HEK293T (cell line): ENCODE measurements around the gene MIGA2.
A peak's percentile ranks its signal among the peaks of the same experiment; 100 is the strongest.

Experiments
- CTCF ChIA-PET: fragments of 350-600 bp; formaldehyde crosslinking; extraction: SDS; loops from one replicate; lab custom pipeline; 2021; ENCODE audit warnings: antibody characterized with exemption, inconsistent platforms; lab: Yijun Ruan, JAX
- POLR2A ChIA-PET: fragments of 350-600 bp; formaldehyde crosslinking; extraction: SDS; loops from one replicate; lab custom pipeline; 2020; ENCODE audit warnings: antibody characterized with exemption, inconsistent platforms; lab: Yijun Ruan, JAX
- DNase-seq: peaks from one replicate; pipeline ENCODE4 v3.0.0; 2012; ENCODE audit warnings: mixed read lengths; ENCODE audit errors: extremely low spot score
- ARNT ChIP-seq: fragments of 450-650 bp; IDR thresholded peaks from 2 replicates; pipeline ENCODE4 v1.6.1; 2017; ENCODE audit warnings: mild to moderate bottlenecking
- BHLHE40 ChIP-seq: fragments of 450-650 bp; IDR thresholded peaks from 2 replicates; pipeline ENCODE4 v1.6.1; 2016; ENCODE audit warnings: mild to moderate bottlenecking, moderate library complexity, borderline replicate concordance
- CTBP1 ChIP-seq: fragments of 450-650 bp; IDR thresholded peaks from 2 replicates; pipeline ENCODE4 v1.6.1; 2016; ENCODE audit warnings: borderline replicate concordance
- ELF4 ChIP-seq: fragments of 450-650 bp; IDR thresholded peaks from 2 replicates; pipeline ENCODE4 v1.6.1; 2017; ENCODE audit warnings: antibody characterized with exemption
- FOXA1 ChIP-seq: fragments of 450-650 bp; IDR thresholded peaks from 2 replicates; pipeline ENCODE4 v1.6.1; 2016; ENCODE audit warnings: mild to moderate bottlenecking
- FOXK2 ChIP-seq: fragments of 450-650 bp; IDR thresholded peaks from 2 replicates; pipeline ENCODE4 v1.6.1; 2016; ENCODE audit warnings: mild to moderate bottlenecking
- FOXM1 ChIP-seq: fragments of 450-650 bp; IDR thresholded peaks from 2 replicates; pipeline ENCODE4 v1.6.1; 2017; ENCODE audit warnings: mild to moderate bottlenecking, borderline replicate concordance
- HDGF ChIP-seq: fragments of 450-650 bp; IDR thresholded peaks from 2 replicates; pipeline ENCODE4 v1.6.1; 2017; ENCODE audit warnings: antibody characterized with exemption, borderline replicate concordance
- L3MBTL2 ChIP-seq: fragments of 450-650 bp; conservative IDR thresholded peaks from 2 replicates; pipeline ENCODE4 v1.6.1; 2016; ENCODE audit warnings: mild to moderate bottlenecking
- LEF1 ChIP-seq: fragments of 450-650 bp; IDR thresholded peaks from 2 replicates; pipeline ENCODE4 v1.6.1; 2017; ENCODE audit warnings: mild to moderate bottlenecking, borderline replicate concordance
- NFRKB ChIP-seq: fragments of 450-650 bp; IDR thresholded peaks from 2 replicates; pipeline ENCODE4 v1.6.1; 2016; ENCODE audit warnings: mild to moderate bottlenecking, moderate library complexity
- PKNOX1 ChIP-seq: fragments of 450-650 bp; IDR thresholded peaks from 2 replicates; pipeline ENCODE4 v1.6.1; 2016
- SP1 ChIP-seq: fragments of 450-650 bp; IDR thresholded peaks from 2 replicates; pipeline ENCODE4 v1.6.1; 2017
- SUZ12 ChIP-seq: fragments of 450-650 bp; IDR thresholded peaks from 2 replicates; pipeline ENCODE4 v1.6.1; 2016; ENCODE audit warnings: mild to moderate bottlenecking
- TARDBP ChIP-seq: fragments of 450-650 bp; IDR thresholded peaks from 2 replicates; pipeline ENCODE4 v1.6.1; 2016
- ZNF384 ChIP-seq: fragments of 450-650 bp; IDR thresholded peaks from 2 replicates; pipeline ENCODE4 v1.6.1; 2016

The MIGA2 gene

GRCh38 chr9:129098328-129098727, 61.9 kb downstream of the MIGA2 start:
- POLR2A ChIA-PET = interaction anchor here (1.0 kb wide), 1 partner anchor 17 kb away, joined by 4 read pairs; the partner anchor contains the start of gene DOLPP1
- no peak for DNase-seq
- TF ChIP-seq BHLHE40 = no peak
- no peak for TF ChIP-seq HDGF
- no peak for TF ChIP-seq NFRKB
- no peak for TF ChIP-seq FOXM1
- no peak for TF ChIP-seq ARNT
- no peak for TF ChIP-seq CTBP1
- TF ChIP-seq SUZ12 = no peak
- CTCF ChIA-PET = no interaction called here

DNA sequence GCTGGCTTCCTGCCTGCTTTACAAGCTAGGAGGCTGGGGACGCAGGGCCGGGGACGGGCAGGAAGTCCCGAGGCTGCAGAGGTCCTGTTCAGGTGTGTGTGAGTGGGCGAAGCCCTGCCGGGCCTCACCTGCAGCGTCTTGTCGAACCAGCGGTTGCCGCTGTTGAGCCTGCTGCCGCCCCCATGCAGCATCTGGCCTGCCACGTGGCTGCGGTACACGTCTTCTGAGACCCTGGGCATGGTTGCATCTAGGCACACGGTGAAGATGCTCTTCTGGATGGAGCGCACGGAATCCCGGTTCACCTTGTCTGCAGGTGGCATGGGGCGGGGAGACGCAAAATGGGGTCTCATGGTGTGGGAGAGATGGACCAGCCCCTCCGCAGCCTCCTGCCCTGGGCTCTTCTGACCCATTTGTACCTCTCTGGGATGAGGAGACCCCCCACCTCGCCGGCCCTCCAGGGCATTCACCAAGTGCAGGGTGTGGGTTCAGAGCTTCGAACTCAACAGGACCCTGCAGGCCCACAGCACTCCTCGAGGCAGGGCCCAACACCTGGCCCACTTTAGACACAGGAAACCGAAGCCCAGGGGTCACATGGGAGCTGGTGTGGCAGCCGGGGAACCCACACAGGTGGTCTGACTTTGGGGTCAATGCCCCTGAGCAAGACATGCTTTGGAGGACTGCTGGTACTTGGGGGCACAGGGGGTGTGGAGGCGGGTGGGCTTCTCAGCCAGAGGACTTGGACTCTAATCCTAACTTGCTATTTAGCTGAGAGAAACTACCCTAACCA, 64.2 kb downstream of the MIGA2 start:
- ChIA-PET POLR2A (interaction anchor here (0.6 kb wide), 1 partner anchor 19 kb away, joined by 3 read pairs; no protein-coding TSS in a partner anchor), CTCF (no interaction called here)
- no peak for DNase-seq
- no peak for TF ChIP-seq BHLHE40
- TF ChIP-seq FOXK2 = no peak
- TF ChIP-seq ELF4 = no peak
- TF ChIP-seq PKNOX1 = no peak
- TF ChIP-seq CTBP1 = no peak
- no peak for TF ChIP-seq SP1
- no peak for TF ChIP-seq NFRKB

GRCh38 chr9:129101279-129101678, 64.9 kb downstream of the MIGA2 start:
- CTCF ChIA-PET = no interaction called here
- DNase-seq = no peak
- TF ChIP-seq TARDBP (no peak), ZNF384 (no peak), BHLHE40 (no peak), FOXA1 (no peak), HDGF (no peak), ELF4 (no peak), NFRKB (no peak), L3MBTL2 (no peak), SUZ12 (no peak), ARNT (no peak), FOXM1 (no peak), SP1 (no peak), FOXK2 (no peak), PKNOX1 (no peak), LEF1 (no peak), CTBP1 (no peak)
- POLR2A ChIA-PET = no interaction called here

- TF ChIP-seq CTBP1 (no peak), BHLHE40 (no peak), FOXA1 (no peak), SUZ12 (no peak), SP1 (no peak), LEF1 (no peak), NFRKB (no peak), ZNF384 (no peak), ELF4 (no peak), L3MBTL2 (no peak), HDGF (no peak), FOXM1 (no peak), ARNT (no peak), FOXK2 (no peak), TARDBP (no peak), PKNOX1 (no peak)
- ChIA-PET POLR2A (no interaction called here), CTCF (no interaction called here)
- DNase-seq = no peak
Measured at GRCh38 chr9:129102095-129102525, 65.7 kb downstream of the MIGA2 start.

DNA sequence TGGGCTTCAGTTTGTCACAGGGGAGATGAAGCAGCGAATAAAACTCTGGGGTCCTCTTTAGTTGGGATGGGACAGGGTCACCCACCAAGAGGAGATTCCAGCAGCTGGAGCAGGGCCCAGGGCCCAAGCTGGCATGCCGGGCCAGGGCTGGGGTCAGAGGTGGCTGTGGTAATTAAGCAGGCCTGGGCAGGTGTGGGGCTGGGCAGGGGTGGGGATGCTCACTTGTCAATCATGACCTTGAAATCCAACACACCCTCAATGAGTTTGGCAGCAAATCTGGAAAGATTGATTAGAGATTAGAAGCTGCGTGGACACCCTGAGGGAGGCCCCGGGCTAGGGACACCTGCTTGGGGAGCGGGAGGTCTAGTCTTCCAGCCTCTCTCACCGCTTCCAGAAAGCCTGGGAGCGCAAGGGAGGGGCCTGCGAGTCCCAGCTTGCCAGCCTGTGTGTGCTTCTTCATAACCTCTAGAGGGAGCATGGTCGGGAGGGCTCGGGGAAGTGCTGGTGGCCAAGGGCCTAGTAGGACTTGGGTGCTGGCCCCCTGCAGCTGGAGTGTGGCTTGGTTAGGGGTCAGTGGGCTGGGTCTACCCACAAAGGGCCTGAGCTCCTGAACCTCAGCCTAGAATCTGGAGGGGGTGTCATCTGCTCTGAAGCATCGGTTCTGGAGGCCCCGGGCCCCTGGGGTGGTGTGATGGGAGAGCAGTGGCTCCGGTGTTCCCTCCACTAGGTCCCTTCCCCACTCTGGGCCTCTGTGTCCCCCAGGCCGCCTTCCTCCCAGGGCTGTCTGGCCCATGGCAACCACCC, 66.6 kb downstream of the MIGA2 start:
- TF ChIP-seq SUZ12 = no peak
- no peak for TF ChIP-seq CTBP1
- no peak for TF ChIP-seq ARNT
- no peak for TF ChIP-seq FOXM1
- TF ChIP-seq FOXK2 = no peak
- TF ChIP-seq LEF1 = no peak
- no peak for TF ChIP-seq ZNF384
- no peak for TF ChIP-seq L3MBTL2
- TF ChIP-seq HDGF = no peak
- no peak for TF ChIP-seq FOXA1
- CTCF ChIA-PET = interaction anchor here (0.8 kb wide), 1 partner anchor 10 kb away, joined by 3 read pairs; no protein-coding TSS in a partner anchor
- POLR2A ChIA-PET = no interaction called here
- DNase-seq = peak; percentile 73

GRCh38 chr9:129103595-129103965, 67.2 kb downstream of the MIGA2 start:
- DNase-seq = no peak
- ChIA-PET POLR2A (no interaction called here), CTCF (interaction anchor here (0.8 kb wide), 1 partner anchor 10 kb away, joined by 3 read pairs; no protein-coding TSS in a partner anchor)
- TF ChIP-seq SP1 = no peak
- TF ChIP-seq HDGF = no peak
- TF ChIP-seq BHLHE40 = no peak
- TF ChIP-seq ARNT = no peak
- TF ChIP-seq LEF1 = no peak
- TF ChIP-seq FOXK2 = no peak
- TF ChIP-seq NFRKB = no peak
- no peak for TF ChIP-seq L3MBTL2
- TF ChIP-seq TARDBP = no peak
- TF ChIP-seq FOXM1 = no peak
- TF ChIP-seq ELF4 = no peak
- no peak for TF ChIP-seq SUZ12
- no peak for TF ChIP-seq CTBP1
- TF ChIP-seq PKNOX1 = no peak
- TF ChIP-seq FOXA1 = no peak
- TF ChIP-seq ZNF384 = no peak
